ENCODE measurements around the gene ZNF620. TPM values are rescaled to one million over a fixed set of nuclear protein-coding genes. Genes with fewer than 3 reads are reported as not detected.
"Not testable (repeated sequence)": the region's sequence is repeated elsewhere in the genome, so short reads cannot be mapped to it uniquely, and the experiment has no call there.

Gene ZNF620
- total RNA-seq: 0.56 TPM

DNA sequence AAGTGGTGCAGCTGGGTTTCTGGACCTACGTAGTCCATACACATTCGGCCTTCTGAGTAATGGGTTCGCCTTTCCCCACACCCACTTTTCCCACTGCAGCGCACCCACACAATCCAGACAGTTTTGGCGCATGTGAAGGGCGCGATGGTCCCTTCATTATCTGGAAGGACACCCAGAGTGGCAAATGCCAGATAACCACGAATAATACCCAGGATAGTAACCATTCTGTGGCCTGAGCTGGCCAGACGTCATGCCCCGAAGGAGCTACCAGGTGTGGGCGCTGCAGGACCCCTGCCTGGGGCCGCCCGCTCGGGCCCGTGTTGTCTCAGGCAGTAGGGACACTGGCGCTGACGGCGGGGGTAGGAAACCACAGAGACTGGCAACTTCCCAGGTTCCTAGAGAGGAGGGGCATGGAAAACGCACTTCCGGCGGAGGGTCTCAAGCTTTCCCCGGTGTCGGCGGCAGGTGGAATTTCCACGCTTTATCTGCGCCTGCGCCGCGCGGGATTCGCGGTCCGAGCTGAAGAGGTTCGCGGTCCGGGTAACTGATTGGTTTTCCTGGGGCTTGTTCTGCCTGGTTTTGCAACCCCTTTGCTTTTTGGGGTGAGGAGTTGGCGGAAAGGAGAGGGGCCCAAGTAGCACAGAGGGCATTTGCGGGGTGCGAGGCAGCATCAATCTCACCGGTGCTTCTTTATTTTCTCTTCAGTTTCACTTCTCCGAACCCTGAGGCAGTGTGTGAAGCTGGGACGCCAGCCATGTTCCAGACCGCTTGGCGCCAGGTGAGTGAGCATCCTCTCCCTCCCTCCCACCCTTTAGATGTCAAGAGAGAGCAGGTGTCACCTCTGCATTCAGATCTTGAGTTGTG is at the start of gene ZNF620:
Gene ZNF620, plus strand, starts transcription at position 441 of the 864 bp plus-strand sequence. Its CDS starts 314 bp downstream, at position 755.
- peak; percentile 55 for ATAC-seq

DNA sequence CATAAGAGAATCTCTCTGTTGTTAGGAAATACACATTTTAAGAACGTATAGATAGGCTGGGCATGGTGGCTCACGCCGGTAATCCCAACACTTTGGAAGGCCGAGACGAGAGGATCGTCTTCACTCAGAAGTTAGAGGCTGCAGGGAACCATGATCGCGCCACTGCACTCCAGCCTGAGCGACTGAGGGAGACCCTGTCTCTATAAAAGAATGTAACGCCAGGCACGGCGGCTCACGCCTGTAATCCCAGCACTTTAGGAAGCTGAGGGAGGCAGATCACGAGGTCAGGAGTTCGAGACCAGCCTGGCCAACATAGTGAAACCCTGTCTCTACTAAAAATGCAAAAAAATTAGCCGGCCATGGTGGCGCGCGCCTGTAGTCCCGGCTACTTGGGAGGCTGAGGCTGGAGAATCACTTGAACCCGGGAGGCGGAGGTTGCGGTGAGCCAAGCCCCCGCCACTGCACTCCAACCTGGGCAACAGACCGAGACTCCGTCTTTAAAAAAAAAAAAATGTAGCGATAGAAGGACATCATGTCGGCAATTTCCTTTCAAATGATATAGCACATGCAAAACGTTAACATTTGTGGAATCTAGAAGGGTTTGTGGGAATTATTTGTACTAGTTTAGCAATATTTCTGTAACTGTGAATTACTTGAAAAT is 49.4 kb upstream of the ZNF620 start:
- no peak for ATAC-seq

DNA sequence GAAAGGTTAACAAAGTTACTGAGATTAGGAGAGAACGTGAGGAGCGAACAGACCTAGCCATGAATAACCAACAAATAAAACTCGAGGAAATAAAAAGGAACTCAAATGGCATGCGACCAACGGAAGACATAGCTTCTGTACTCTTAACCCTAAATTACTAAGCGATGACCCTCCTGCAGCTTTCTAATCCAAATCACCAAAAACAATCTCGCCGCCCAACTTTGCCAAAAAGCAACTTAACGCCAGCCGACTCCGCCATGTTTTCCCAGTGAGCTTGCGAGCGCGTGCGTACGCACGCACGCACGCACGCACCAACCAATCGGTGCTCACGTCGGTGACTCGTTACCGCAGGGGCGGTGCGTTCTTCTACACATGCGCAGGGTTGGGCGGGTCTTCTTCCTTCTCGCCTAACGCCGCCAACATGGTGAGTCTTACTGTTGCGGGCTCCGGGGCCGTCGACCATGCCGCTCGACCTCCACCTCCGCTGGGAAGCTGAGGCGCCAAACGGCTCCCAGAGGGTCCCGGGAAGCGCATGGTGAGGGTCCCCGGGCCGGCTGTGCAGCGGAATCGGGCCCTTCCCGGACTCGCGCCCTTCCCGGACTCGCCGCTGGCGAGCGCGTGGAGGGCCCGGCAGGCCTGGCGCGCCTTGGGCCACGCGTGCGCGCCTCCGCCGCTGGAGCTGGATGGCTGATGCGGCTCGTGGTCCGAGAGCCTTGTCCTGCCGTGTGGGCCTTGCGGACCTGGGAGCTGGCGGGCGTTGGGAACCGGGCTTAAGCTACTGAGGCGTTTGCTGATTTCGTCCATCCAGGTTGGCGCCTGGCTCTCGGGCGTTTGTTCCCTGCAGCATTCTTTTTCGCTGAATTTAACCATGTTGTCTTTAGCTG is 48.7 kb upstream of the ZNF620 start, which contains the start of gene RPL14:
Gene RPL14, plus strand, starts transcription at position 400 of the 884 bp plus-strand sequence. Its CDS starts 133 bp downstream, at position 533.
- peak; percentile 90 for ATAC-seq

DNA sequence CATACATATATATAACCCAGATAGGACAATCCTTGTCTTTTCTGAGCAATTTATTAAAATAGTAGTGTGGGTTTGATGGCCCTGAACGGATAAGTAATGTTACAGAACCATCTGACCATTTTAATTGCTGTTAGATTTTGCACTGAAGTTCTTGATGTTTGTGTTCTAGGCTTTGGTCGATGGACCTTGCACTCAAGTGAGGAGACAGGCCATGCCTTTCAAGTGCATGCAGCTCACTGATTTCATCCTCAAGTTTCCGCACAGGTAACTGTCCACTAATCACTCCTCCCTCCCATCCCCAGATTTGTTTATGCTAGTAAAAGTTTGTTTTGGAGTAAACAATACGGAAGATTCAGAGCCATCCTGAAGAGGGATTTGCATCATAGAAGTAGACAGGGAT is 47.4 kb upstream of the ZNF620 start:
- ATAC-seq: no peak

DNA sequence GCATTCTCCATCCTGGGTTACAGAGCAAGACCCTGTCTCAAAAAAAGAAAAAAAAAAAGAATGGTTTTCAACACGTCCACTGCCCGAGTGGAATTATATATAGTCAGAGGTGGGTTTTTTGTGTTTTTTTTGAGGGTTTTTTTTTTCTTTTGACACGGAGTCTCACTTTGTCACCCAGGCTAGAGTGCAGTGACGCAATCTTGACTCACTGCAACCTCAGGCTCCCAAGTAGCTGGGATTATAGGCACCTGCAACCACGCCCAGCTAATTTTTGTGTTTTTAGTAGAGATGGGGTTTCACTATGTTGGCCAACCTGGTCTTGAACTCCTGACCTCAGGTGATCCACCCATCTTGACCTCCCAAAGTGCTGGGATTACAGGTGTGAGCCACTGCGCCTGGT is 45.4 kb upstream of the ZNF620 start:
- peak; percentile 15 for ATAC-seq

DNA sequence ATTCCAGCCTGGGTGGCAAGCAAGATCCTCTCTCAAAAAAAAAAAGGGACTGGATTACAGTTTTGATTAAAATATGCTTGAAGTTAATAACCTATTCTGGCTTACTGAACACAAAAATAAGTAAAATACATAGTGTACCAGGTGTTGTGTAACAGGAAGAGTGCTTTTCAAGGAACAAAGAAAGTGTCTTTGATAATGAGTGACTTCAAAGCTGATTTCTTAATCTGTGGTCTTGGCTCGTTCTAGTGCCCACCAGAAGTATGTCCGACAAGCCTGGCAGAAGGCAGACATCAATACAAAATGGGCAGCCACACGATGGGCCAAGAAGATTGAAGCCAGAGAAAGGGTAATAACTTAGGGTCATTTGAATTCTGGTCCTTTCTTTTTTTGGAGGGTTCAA is 44.7 kb upstream of the ZNF620 start:
- no peak for ATAC-seq

DNA sequence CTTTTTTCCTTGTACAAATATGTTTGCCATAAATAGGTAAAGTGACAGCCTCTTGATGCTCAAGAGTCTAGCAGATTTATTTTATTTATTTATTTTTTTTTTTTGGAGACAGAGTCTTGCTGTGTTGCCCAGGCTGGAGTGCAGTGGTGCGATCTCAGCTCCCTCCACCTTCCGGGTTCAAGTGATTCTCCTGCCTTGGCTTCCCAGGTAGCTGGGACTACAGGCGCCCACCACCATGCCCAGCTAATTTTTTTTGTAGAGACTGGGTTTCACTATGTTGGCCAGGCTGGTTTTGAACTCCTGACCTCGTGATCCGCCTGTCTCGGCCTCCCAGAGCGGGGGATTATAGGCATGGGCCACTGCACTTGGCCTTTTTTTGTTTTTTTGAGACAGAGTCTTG is 43.0 kb upstream of the ZNF620 start:
- ATAC-seq: not testable (repeated sequence)

DNA sequence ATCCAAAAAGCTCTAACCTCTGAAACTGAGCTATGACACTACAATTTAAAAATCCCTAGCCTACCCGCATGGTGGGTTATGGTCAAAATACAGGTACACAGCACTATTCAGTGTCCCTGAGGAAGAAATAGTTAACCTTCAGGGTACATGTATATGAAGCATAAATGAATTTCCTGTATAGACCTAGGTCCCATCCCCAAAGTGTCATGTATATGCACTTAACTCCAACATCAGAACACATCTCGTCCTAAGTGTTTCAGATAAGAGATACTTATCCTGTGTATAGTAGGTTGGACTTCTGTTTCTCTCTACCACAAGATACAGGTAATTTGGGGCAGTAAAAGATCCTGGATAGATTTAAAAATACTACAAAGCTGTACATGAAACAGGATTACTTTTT is 42.3 kb upstream of the ZNF620 start:
- no peak for ATAC-seq

DNA sequence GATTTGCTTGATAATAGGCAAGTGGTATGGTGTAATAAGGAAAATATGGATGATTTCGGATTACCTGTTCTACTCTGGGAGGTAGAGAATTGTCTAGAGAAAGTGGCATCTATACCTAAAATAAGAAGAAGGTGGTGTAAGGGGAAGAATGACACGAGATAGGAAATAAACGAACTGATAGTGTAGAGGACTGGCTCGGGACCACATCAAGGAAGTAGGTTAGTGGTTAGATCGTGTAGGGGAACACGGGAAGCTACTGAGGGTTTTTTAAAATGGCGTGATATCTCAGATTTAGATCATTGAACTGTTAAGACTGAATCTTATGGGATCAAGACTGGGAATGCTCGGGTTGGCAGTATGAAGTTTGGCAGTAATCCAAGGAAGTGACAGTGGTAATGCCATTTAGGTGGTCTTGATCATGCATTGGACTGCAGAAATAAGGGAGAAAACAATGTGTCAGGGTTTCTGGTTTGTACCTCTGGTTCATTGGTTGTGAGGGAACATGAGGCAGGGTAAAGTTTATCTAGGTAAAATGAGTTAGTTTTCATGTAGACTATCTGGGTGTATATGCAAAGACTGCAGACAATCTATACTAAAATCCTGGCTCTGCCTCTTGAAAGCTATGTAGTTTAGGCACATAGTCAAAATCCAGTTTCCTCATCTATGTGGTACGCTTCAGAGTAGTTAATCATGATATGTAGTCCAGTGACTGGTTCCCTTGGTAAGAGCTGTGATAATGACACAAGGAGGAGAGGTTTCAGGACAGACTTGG is 41.3 kb upstream of the ZNF620 start:
- no peak for ATAC-seq

DNA sequence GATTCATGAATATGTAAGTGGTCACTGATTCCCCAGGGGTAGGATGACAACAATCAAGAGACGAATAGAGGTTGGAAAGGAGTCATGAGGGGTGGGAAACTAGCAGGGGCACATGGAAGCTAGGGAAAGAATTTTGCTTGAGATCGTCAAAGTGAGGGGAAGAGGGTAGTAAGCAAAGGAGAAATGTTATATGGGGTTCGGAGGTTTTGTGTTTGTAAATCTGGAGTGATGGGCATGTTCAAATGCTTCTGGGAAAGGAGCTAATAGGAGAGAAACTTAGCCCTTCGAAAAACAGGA is 40.8 kb upstream of the ZNF620 start:
- no peak for ATAC-seq

DNA sequence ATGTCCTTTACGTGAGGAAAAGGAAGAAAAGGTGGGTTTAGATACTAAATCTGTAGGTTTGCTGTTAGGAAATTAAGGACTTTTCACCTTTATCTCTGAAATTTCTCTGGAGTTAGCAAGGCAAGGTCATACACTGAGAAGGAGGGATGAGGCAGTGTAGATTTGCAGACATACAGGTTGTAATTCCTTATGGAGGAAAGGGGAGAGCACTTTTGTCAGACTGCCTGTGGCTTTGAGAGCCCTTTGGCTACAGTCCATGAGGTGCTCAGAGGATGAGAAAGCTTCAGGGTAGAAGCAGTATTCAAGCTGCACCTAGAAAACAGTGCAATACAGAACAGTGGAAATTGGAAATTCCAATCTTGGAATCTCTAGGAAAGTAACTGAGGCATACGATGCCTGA is 40.4 kb upstream of the ZNF620 start:
- no peak for ATAC-seq

DNA sequence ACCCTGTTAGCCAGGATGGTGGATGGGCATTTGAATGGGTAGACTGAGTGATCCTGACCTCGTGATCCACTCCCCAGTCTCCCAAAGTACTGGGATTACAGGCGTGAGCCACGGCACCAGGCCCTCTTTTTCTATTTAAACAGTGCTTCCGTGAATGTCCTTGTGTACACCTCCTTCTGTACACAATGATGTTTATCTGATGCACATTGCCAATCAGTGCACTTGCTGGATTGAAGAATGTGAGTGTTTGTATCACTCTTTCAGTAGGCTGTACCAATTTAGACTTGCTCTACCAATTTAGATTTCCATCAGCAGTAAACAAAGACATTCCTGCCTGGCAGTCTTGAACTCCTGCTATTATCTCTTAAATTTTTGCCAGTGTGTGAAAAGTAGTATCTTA is 37.8 kb upstream of the ZNF620 start:
- no peak for ATAC-seq

DNA sequence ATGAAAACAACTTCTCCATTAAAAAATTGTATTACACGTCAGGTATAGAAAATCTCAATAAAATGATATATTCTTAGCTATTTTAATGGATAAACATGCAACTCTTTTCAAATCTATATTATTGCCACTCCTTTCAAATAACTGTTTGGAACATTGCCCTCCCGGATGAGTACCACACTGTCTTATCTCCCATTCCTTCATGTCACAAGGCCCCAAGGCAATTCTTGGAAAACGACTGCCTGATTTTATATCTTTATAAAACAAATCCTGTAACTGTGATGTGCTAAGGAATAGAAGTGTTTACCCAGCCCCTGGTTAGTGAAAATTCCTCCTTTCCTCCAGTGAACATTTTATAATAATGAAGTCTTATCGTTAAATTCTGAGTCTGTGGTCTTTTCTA is 35.1 kb upstream of the ZNF620 start:
- ATAC-seq: no peak

DNA sequence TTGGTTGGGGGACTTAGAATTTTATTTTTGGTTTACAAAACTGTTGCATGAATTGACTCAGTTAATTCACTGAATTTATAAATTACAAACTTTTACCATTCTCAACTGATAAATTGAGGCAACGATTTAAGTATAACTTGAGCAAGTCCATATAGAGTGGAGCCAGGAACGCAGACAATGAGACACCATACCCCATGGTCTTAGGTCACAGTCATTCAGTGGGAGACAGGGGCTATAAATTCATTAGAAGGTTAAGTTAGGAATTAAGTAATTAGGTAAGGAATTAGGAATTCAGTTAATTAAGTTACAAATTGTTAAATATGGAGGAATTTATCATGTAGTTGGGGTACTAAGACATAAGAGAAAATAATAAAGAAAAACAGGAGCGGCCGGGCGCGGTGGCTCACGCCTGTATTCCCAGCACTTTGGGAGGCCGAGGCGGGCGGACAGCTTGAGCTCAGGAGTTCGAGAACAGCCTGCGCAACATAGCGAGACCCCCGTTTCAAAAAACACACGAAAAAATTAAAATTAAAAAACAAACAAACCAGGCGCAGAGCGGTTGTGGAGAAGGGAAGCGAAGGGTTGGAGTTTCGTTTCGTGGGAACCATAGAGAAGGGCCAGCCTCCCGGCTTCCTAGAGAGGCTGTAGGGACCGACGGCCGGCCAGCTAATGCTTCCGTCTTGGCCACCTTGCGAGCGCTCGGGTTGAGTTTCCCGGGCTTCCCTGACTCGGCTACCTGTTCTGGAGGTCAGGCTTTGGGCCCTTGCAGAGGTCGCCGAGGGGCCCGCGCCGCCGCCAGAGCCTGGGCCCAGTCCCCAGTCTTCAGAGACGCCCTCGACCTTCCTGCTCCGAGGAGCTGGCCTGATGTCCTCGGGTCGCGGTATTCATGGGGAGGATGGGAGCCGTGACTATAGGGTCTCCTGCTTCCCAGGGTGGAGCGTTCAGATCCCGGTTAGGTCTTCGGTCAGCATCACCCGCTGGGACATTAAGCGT is 29.1 kb upstream of the ZNF620 start, which contains the start of gene ZNF619:
Gene ZNF619, plus strand, starts transcription at position 645 of the 993 bp plus-strand sequence. CDS start 858 bp downstream, outside the sequence.
- ATAC-seq: peak; percentile 81

DNA sequence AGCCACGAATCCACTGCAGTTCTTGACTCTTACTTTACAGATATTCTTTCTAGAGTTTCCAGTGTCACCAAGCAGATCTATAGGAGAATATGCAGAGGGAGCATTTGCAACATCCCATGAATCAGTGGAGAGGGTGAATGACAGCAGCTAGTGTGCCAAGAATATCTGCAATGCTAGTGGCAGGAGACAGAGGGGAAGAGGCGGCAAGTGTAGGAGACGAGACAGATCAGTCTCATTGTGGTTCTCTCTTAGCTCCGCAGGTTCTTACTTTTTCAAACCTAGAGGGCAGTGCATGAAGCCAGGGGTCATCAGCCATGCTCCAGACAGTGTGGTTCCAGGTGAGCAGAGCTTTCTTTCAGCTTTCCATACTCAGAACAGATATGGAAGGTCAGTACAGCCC is 28.2 kb upstream of the ZNF620 start:
- ATAC-seq: peak; percentile 48

DNA sequence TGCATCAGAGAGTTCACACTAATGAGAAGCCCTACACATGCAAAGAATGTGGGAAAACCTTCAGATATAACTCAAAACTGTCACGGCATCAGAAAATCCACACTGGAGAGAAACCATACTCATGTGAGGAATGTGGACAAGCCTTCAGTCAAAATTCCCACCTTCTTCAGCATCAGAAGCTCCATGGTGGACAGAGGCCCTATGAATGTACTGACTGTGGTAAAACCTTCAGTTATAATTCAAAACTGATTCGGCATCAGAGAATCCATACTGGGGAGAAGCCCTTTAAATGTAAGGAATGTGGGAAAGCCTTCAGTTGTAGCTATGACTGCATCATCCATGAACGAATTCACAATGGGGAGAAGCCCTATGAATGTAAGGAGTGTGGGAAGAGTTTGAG is 18.7 kb upstream of the ZNF620 start:
- no peak for ATAC-seq

DNA sequence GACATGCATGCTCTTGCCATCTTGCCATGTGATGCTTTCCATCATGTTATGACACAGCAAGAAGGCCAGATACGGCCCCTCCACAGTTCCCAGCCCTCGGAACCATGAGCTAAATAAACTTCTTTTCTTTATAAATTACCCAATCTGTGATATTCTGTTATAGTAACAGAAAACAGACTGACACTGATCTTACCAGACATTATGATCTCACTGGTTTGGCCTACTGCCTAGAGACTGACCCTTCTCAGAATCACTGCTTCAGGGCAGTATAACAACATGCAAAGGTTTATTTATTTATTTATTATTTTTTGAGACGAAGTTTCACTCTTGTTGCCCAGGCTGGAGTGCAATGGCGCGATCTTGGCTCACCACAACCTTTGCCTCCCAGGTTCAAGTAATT is 14.9 kb upstream of the ZNF620 start:
- ATAC-seq: no peak

DNA sequence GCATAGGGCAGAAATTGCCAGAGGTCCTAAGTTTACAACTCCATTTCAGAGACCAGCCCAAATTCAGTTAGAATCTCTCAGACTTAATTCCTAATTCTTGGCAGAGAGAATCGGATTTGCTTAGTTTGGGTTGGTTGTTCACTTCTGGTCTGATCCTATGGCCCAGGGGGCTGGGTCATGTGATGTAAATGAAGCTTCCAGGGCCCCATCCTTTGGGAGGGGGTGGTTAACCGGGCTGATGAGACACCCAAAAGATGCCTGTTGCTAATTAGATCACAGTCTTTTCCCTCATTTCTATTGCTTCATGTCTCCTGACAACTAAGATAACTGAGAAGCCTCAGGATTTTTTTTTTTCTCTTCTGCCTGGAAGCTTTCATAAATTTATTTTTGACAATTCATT is 11.1 kb upstream of the ZNF620 start:
- no peak for ATAC-seq

DNA sequence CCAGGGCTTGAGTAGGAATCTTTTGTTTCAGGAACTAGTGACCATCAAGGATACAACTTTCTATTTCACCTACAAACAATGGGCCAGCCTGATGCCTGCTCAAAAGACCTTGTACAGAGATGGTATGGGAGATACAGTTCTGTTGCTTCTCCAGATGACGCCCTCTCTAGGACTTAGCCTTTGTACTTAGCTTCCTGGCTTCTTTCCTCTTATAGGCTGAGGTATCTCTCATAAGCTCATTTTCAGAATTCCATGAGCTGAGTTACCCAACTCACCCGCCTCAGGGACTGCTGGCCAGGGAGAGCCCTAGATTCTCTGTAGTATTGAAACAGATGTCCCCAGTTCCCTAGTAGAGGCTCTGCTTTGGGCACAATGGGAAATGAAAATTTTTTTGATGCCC is 8.6 kb upstream of the ZNF620 start:
- no peak for ATAC-seq

DNA sequence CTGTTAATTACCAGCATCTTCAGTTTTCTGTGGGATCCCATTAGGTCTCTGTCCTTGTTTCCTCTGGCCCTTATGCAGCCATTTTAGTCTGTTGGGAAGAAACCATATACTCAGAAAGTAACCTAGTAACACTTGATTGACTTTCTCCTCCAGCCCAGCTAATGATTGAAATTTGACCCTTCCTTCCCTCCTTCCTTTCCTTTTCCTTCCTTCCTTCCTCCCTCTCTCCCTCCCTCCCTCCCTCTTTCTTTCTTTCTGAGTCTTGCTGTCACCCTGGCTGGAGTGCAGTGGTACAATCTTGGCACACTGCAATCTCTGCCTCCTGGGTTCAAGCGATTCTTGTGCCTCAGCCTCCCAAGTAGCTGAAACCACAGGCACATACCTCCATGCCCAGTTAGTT is 5.9 kb upstream of the ZNF620 start:
- no peak for ATAC-seq

DNA sequence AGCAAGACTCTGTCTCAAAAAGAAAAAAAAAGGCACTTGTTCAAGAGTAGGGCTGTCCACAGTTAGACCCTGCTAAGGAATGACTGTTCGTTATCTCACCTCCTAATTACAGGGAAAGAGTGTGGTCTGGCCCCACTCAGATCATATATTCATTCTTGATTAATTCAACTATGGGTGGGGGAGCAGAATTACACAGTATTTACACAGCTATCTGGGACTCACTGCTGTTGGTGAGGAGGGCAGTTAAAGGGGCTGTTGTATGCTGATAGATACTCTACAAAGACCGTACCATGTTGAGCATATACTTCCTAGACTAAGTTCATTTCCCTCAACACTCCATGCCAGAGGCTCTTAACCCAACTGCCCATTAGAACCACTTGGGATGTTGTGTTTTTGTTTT is 3.8 kb upstream of the ZNF620 start:
- no peak for ATAC-seq
